Mesenchymal stem cell (in vitro differentiated cells and primary cell): Measurements from ENCODE around the gene YIPF1.

Experiments
- DNase-seq: peaks from one replicate; pipeline ENCODE4 v3.0.0-alpha.2; 2013
- H2AFZ ChIP-seq: one replicate; pipeline ENCODE4 v1.6.1; 2013; ENCODE audit warnings: low read depth, mild to moderate bottlenecking, control low read depth, inconsistent platforms, low read length, moderate library complexity
- H2AK5ac ChIP-seq: 2 replicates; pipeline ENCODE4 v1.6.1; 2013; ENCODE audit warnings: low read length, moderate library complexity, mild to moderate bottlenecking, inconsistent platforms; ENCODE audit not compliant: severe bottlenecking
- H2BK120ac ChIP-seq: one replicate; pipeline ENCODE4 v1.6.1; 2013; ENCODE audit warnings: low read depth, mild to moderate bottlenecking, inconsistent platforms, low read length, moderate library complexity
- H2BK12ac ChIP-seq, 2 experiments: one replicate each; pipeline ENCODE4 v1.6.1; 2013; ENCODE audit warnings: inconsistent platforms in 2 of 2, low read length in 2 of 2, mild to moderate bottlenecking in 2 of 2, moderate library complexity in 2 of 2, control low read depth in 1 of 2
- H2BK15ac ChIP-seq: one replicate; pipeline ENCODE4 v1.6.1; 2013; ENCODE audit warnings: mild to moderate bottlenecking, low read depth, inconsistent platforms; ENCODE audit not compliant: poor library complexity, severe bottlenecking
- H2BK5ac ChIP-seq: 2 replicates; pipeline ENCODE4 v1.6.1; 2013; ENCODE audit warnings: low read depth, mild to moderate bottlenecking, low read length, control low read depth, inconsistent platforms; ENCODE audit not compliant: poor library complexity, severe bottlenecking
- H3K14ac ChIP-seq, 2 experiments: one replicate each; pipeline ENCODE4 v1.6.1; 2013; ENCODE audit warnings: inconsistent platforms in 2 of 2, low read length in 2 of 2, control low read depth in 1 of 2, mild to moderate bottlenecking in 1 of 2, moderate library complexity in 1 of 2
- H3K18ac ChIP-seq, 2 experiments: one replicate each; pipeline ENCODE4 v1.6.1; 2013; ENCODE audit warnings: inconsistent platforms in 2 of 2, low read length in 2 of 2, control low read depth in 1 of 2, low read depth in 1 of 2, mild to moderate bottlenecking in 1 of 2
- H3K23ac ChIP-seq, 2 experiments: one replicate each; pipeline ENCODE4 v1.6.1; 2013; ENCODE audit warnings: inconsistent platforms in 2 of 2, low read length in 2 of 2, mild to moderate bottlenecking in 2 of 2, moderate library complexity in 2 of 2, control low read depth in 1 of 2
- H3K27ac ChIP-seq: 2 replicates; pipeline ENCODE4 v1.5.1; 2013; ENCODE audit warnings: mild to moderate bottlenecking, moderate library complexity, low read length, control low read depth, inconsistent platforms; ENCODE audit not compliant: poor library complexity, severe bottlenecking
- H3K27me3 ChIP-seq, 2 experiments: 2 replicates each; pipeline versions ENCODE4 v1.6.1 to v1.7.0; 2013; ENCODE audit warnings: low read length in 2 of 2, mild to moderate bottlenecking in 2 of 2, moderate library complexity in 2 of 2, control low read depth in 1 of 2, inconsistent platforms in 1 of 2; ENCODE audit not compliant: control insufficient read depth in 1 of 2, insufficient read depth in 1 of 2
- H3K36me3 ChIP-seq, 2 experiments: 2 replicates each; pipeline versions ENCODE4 v1.6.1 to v1.7.0; 2013; ENCODE audit warnings: low read length in 2 of 2, control low read depth in 1 of 2, inconsistent platforms in 1 of 2, low read depth in 1 of 2, mild to moderate bottlenecking in 1 of 2; ENCODE audit not compliant: insufficient read depth in 2 of 2, control insufficient read depth in 1 of 2
- H3K4ac ChIP-seq, 2 experiments: one replicate each; pipeline ENCODE4 v1.6.1; 2013; ENCODE audit warnings: inconsistent platforms in 2 of 2, low read length in 2 of 2, mild to moderate bottlenecking in 2 of 2, moderate library complexity in 2 of 2, control low read depth in 1 of 2, low read depth in 1 of 2
- H3K4me1 ChIP-seq: 2 replicates; pipeline ENCODE4 v1.6.1; 2013; ENCODE audit warnings: low read depth, low read length, control low read depth; ENCODE audit not compliant: control insufficient read depth, insufficient read depth
- H3K4me2 ChIP-seq: 2 replicates; pipeline ENCODE4 v1.6.1; 2013; ENCODE audit warnings: low read length, mild to moderate bottlenecking, inconsistent platforms; ENCODE audit not compliant: poor library complexity, severe bottlenecking
- H3K4me3 ChIP-seq, 2 experiments: 2 replicates each; pipeline versions ENCODE4 v1.5.1 to v1.7.0; 2013; ENCODE audit warnings: low read length in 2 of 2, mild to moderate bottlenecking in 2 of 2, control low read depth in 1 of 2, low read depth in 1 of 2; ENCODE audit not compliant: insufficient read depth in 1 of 2
- H3K79me1 ChIP-seq: replicated peaks from 2 replicates; pipeline ENCODE4 v1.6.1; 2013; ENCODE audit warnings: mild to moderate bottlenecking, control low read depth, low read length, inconsistent platforms; ENCODE audit not compliant: poor library complexity, severe bottlenecking
- H3K9ac ChIP-seq: 2 replicates; pipeline ENCODE4 v1.7.0; 2013; ENCODE audit warnings: mild to moderate bottlenecking, low read length, moderate library complexity
- H3K9me3 ChIP-seq: 2 replicates; pipeline ENCODE4 v1.7.0; 2013; ENCODE audit warnings: mild to moderate bottlenecking, low read length; ENCODE audit not compliant: control insufficient read depth
- H4K8ac ChIP-seq: one replicate; pipeline ENCODE4 v1.6.1; 2013; ENCODE audit warnings: inconsistent platforms, mild to moderate bottlenecking, low read length, moderate library complexity
- H4K91ac ChIP-seq: one replicate; pipeline ENCODE4 v1.6.1; 2013; ENCODE audit warnings: mild to moderate bottlenecking, low read length, inconsistent platforms
- WGBS: methylation state at CpG from one replicate; pipeline ENCODE4 v1.1.7; 2013; ENCODE audit warnings: mixed read lengths; 5-methylcytosine and 5-hydroxymethylcytosine counted together

YIPF1 gene

GRCh38 chr1:53927376-53927881, 37.8 kb upstream of the YIPF1 start:
- Histone ChIP-seq H4K91ac (no peak overlapping the region), H4K8ac (no peak overlapping the region), H3K14ac (no peak overlapping the region), H3K4me3 (no peak overlapping the region), H3K79me1 (peaks cover 9% of the 10 kb centered on the region), H3K4me2 (no peak overlapping the region), H2BK120ac (no peak overlapping the region), H2BK12ac (no peak overlapping the region), H3K9ac (no peak overlapping the region), H3K27me3 (no peaks in the 10 kb centered on the region), H2BK15ac (no peak overlapping the region), H3K4me1 (no peaks in the 10 kb centered on the region), H2AK5ac (no peak overlapping the region), H3K9me3 (peaks cover 17% of the 10 kb centered on the region), H3K27ac (no peak overlapping the region), H3K23ac (no peak overlapping the region), H3K36me3 (peaks cover 4 to 81% of the 10 kb centered on the region in 2 experiments), H3K4ac (no peak overlapping the region), H3K18ac (no peak overlapping the region), H2BK5ac (no peak overlapping the region), H2AFZ (no peak overlapping the region)
- no peak for DNase-seq
- no CpG with 5 or more reads among the region's 2 CpGs for WGBS

- H3K18ac ChIP-seq: no peak overlapping the region
- H3K79me1 ChIP-seq: no peaks in the 10 kb centered on the region
- no peak overlapping the region for H2BK15ac ChIP-seq
- no peak overlapping the region for H4K91ac ChIP-seq
- H3K9me3 ChIP-seq: peaks cover 3% of the 10 kb centered on the region
- 75% methylated on average over 2 of the region's 3 CpGs for WGBS
- no peak overlapping the region for H2AFZ ChIP-seq
- no peak overlapping the region for H3K23ac ChIP-seq
- peak overlapping the region in 1 of 2 experiments; percentile 41 for H3K14ac ChIP-seq
- H3K27me3 ChIP-seq: no peaks in the 10 kb centered on the region
- no peak overlapping the region for H4K8ac ChIP-seq
- no peaks in the 10 kb centered on the region for H3K4me1 ChIP-seq
- H3K4me2 ChIP-seq: no peak overlapping the region
- no peak overlapping the region for H3K27ac ChIP-seq
- peaks cover 15 to 65% of the 10 kb centered on the region in 2 experiments for H3K36me3 ChIP-seq
- H2BK120ac ChIP-seq: no peak overlapping the region
- no peak overlapping the region for H2AK5ac ChIP-seq
- H3K4ac ChIP-seq: no peak overlapping the region
- H2BK5ac ChIP-seq: no peak overlapping the region
- no peak overlapping the region for H3K4me3 ChIP-seq
- H2BK12ac ChIP-seq: no peak overlapping the region
- H3K9ac ChIP-seq: no peak overlapping the region
- DNase-seq: peak; percentile 26
These were observed 30.1 kb upstream of the YIPF1 start for GRCh38 chr1:53919675-53920066.

GRCh38 chr1:53918343-53918742, 28.7 kb upstream of the YIPF1 start:
- no peak overlapping the region for H2AFZ ChIP-seq
- H2BK120ac ChIP-seq: no peak overlapping the region
- no peak overlapping the region for H2AK5ac ChIP-seq
- H2BK12ac ChIP-seq: no peak overlapping the region
- no peak overlapping the region for H3K27ac ChIP-seq
- H3K4me2 ChIP-seq: no peak overlapping the region
- no peak overlapping the region for H4K8ac ChIP-seq
- no peak overlapping the region for H3K14ac ChIP-seq
- H3K23ac ChIP-seq: no peak overlapping the region
- DNase-seq: peak; percentile 29
- peaks cover 15 to 60% of the 10 kb centered on the region in 2 experiments for H3K36me3 ChIP-seq
- no peak overlapping the region for H3K18ac ChIP-seq
- H3K4me1 ChIP-seq: no peaks in the 10 kb centered on the region
- no peak overlapping the region for H4K91ac ChIP-seq
- H3K27me3 ChIP-seq: no peaks in the 10 kb centered on the region
- no peaks in the 10 kb centered on the region for H3K79me1 ChIP-seq
- no peak overlapping the region for H2BK15ac ChIP-seq
- 92% methylated on average over 5 of the region's 5 CpGs for WGBS
- H2BK5ac ChIP-seq: no peak overlapping the region
- H3K4ac ChIP-seq: no peak overlapping the region
- H3K9ac ChIP-seq: no peak overlapping the region
- H3K9me3 ChIP-seq: peaks cover 3% of the 10 kb centered on the region
- no peak overlapping the region for H3K4me3 ChIP-seq

GRCh38 chr1:53913352-53914033, 23.9 kb upstream of the YIPF1 start:
- Histone ChIP-seq H4K91ac (no peak overlapping the region), H3K79me1 (no peaks in the 10 kb centered on the region), H3K27ac (no peak overlapping the region), H3K14ac (no peak overlapping the region), H3K18ac (no peak overlapping the region), H3K4me1 (no peaks in the 10 kb centered on the region), H2BK12ac (no peak overlapping the region), H3K4ac (no peak overlapping the region), H3K9ac (no peak overlapping the region), H3K36me3 (peaks cover 19 to 34% of the 10 kb centered on the region in 2 experiments), H2BK120ac (no peak overlapping the region), H2AFZ (no peak overlapping the region), H2BK15ac (no peak overlapping the region), H3K27me3 (no peaks in the 10 kb centered on the region), H4K8ac (no peak overlapping the region), H3K9me3 (no peaks in the 10 kb centered on the region), H3K23ac (no peak overlapping the region), H2AK5ac (no peak overlapping the region), H3K4me2 (no peak overlapping the region), H3K4me3 (no peak overlapping the region), H2BK5ac (no peak overlapping the region)
- DNase-seq: no peak
- WGBS: 81% methylated on average over 4 of the region's 5 CpGs
